Measurements from ENCODE around the gene RAPGEF1.

DNA sequence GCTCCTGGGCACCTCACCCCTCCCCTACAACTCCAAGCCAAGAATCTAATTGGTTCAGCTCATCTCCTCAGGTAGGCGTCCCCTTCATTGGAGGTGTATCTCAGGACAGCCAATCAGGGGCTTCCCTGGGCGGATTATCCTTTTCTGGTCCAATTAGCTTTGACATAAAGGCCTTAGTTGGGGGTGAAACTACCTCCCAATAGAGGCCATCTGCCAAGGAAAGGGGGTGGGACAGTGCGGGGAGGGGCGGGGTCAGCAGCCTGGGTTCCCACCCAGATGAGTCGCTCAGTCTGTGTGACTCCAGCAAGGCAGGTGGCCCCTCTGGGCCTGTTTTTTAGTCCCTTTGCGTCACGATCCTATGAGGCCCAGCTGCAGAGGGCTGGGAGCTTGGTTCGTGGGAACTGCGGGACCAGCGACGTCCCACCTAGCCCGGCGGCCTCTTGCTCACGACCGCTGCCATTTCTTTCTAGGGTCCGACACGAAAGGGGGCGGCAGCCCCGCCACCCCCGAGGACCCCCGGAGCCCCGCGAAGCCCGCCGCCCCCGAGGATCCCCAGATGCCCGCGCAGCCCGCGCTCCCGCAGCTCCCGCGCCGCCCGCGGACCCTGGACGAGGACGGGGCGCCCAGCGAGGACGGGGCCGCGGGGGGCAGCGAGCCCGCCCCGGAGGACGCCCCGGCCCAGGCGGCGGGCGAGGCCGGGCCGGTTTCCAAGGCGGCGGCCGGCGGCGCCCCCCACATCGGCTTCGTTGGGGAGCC lies 185.6 kb downstream of the RAPGEF1 start:
- no peak for TF ChIP-seq EZH2 (IDR thresholded peaks at IDR 0.05; ENCODE audit: insufficient read depth, poor library complexity, severe bottlenecking)
- TF ChIP-seq EZH2phosphoT487 (IDR thresholded peaks at IDR 0.05; ENCODE audit: insufficient read depth, low read depth) = no peak
